Astrocyte of the spinal cord (primary cell): Measurements from ENCODE around the gene KCTD19.

Experiments
- DNase-seq: peaks from one replicate; pipeline ENCODE4 v3.0.0; 2011; ENCODE audit warnings: low read depth, low spot score
- H3K4me3 ChIP-seq: 2 replicates; pipeline ENCODE4 v1.5.1; 2011; ENCODE audit warnings: low read depth, mild to moderate bottlenecking, low read length, moderate library complexity
- in situ Hi-C: cut with HindIII; loops from 2 replicates; pipeline ENCODE4 v1.10.0; 2017; ENCODE audit warnings: low sequenced_read_pairs
- TF ChIP-seq, protein P1 (sequence below): IDR thresholded peaks from 2 replicates; pipeline ENCODE4 v1.5.1; 2012; ENCODE audit warnings: low read depth, mild to moderate bottlenecking, low read length, inconsistent platforms

KCTD19 gene

DNA sequence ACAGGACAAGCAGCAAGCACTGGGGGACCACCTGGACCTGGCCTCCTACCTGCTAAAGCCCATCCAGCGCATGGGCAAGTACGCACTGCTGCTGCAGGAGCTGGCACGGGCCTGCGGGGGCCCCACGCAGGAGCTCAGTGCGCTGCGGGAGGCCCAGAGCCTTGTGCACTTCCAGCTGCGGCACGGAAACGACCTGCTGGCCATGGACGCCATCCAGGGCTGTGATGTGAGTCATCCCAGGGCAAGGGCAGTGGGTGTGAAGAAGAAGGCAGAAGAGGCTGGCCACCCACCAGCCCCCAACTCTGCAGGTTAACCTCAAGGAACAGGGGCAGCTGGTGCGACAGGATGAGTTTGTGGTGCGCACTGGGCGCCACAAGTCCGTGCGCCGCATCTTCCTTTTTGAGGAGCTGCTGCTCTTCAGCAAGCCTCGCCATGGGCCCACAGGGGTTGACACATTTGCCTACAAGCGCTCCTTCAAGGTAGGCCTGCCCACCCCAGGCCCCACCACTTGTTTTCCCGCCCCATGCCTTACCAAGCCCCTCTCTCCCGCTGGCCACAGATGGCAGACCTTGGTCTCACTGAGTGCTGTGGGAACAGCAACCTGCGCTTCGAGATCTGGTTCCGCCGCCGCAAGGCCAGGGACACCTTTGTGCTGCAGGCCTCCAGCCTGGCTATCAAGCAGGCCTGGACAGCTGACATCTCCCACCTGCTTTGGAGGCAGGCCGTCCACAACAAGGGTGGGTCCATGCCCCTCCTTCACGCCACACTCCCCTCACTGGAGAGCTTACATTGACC, 39.9 kb downstream of the KCTD19 start:
- H3K4me3 ChIP-seq, result no peak overlapping the region
- in situ Hi-C loops, result no loop called here
- TF ChIP-seq, protein P1, sequence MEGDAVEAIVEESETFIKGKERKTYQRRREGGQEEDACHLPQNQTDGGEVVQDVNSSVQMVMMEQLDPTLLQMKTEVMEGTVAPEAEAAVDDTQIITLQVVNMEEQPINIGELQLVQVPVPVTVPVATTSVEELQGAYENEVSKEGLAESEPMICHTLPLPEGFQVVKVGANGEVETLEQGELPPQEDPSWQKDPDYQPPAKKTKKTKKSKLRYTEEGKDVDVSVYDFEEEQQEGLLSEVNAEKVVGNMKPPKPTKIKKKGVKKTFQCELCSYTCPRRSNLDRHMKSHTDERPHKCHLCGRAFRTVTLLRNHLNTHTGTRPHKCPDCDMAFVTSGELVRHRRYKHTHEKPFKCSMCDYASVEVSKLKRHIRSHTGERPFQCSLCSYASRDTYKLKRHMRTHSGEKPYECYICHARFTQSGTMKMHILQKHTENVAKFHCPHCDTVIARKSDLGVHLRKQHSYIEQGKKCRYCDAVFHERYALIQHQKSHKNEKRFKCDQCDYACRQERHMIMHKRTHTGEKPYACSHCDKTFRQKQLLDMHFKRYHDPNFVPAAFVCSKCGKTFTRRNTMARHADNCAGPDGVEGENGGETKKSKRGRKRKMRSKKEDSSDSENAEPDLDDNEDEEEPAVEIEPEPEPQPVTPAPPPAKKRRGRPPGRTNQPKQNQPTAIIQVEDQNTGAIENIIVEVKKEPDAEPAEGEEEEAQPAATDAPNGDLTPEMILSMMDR, result no peak
- no peak for DNase-seq

DNA sequence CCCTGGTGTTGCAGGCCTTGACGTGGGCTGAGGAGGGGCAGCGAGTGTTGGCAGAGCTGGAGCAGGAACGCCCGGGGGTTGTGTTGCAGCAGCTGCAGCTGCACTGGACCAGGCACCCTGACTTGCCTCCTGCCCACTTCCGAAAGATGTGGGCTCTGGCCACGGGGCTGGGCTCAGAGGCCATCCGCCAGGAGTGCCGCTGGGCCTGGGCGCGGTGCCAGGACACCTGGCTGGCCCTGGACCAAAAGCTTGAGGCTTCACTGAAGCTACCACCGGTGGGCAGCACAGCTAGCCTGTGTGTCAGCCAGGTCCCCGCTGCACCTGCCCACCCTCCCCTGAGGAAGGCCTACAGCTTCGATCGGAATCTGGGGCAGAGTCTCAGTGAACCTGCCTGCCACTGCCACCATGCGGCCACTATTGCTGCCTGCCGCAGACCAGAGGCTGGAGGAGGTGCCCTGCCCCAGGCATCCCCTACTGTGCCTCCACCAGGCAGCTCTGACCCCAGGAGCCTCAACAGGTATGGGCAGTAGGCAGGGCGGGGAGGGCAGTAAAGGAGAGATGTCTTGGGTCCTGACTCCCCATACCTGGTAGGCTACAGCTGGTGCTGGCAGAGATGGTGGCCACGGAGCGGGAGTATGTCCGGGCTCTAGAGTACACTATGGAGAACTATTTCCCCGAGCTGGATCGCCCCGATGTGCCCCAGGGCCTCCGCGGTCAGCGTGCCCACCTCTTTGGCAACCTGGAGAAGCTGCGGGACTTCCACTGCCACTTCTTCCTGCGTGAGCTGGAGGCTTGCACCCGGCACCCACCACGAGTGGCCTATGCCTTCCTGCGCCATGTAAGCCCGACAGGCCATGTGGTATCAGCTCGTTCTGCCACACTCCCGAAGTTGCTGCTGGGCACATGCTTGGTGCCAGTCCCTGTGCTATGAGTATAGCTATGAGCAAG, 41.6 kb downstream of the KCTD19 start:
- peak; percentile 32 for DNase-seq
- in situ Hi-C loops, result no loop called here
- no peak overlapping the region for H3K4me3 ChIP-seq
- TF ChIP-seq, protein P1, result peak; percentile 68

DNA sequence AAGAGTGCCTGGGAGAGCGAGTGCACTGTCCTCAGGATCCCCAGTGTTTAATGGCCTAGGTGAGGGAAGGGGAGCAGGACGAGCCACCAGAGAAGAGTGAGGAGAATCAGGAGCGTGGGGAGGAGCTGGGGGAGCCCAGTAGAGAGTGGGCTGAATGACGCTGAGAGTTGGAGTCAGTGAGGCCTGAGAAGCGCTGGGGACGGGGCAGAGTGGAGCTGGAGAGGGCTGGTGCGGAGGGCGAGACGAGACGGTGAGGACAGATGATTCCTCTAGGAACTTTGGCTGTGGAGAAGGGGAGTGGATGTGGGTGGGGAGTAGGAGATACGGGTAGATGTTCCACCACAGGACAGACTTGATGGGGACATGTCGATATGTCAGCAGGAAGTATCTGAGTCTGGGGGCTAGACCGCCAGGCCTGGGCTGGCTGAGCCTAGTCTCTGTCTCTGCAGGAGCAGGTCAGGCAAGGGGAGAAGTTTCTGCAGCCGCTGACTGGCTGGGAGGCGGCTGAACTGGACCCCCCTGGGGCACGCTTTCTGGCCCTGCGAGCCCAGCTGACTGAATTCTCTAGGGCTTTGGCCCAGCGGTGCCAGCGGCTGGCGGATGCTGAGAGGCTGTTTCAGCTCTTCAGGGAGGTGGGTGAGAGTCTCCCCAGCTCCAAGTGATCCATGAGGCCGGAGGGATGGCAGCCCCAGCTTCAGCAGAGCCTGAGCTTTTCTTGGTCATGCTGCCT, 42.5 kb downstream of the KCTD19 start:
- no peak for DNase-seq
- TF ChIP-seq, protein P1, result no peak
- H3K4me3 ChIP-seq, result no peak overlapping the region
- in situ Hi-C loops, result no loop called here

DNA sequence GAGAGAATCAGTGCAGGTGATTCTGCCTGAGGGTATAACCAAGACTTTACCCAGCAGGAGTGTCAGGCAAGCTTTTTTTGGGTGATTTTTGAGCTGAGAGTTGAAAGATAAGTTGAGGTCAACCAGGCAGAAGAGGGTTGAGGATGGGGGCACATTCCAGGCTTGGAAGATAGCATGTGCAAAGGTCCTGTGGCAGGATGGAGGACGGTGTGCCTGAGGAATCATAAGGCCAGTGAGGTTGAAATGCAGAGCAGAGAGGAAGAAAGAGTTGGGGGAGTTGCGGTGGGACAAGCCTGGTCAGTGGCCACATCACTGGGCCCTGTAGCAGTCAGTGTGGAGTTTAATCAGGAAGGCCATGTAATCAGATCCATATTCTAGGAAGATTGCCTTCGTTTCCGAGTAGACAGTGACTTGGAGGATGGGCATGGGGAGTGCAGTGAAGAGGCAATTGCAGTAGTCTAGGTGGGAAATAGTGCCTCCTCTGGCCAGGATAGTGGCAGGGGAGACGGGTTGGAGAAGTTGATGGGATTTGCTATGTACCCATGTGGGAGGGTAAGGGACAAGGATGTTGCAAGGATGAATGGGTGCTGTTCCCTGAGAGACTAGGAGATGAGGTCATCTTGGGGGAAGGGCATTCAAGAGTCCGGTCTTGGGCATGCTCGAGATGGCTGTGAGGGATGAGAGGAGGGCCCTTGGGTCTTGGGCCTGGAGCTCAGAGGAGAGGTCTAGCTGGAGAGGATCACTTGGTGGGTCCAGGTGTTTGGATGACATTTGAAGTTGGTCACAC, 43.3 kb downstream of the KCTD19 start:
- H3K4me3 ChIP-seq, result no peak overlapping the region
- no peak for DNase-seq
- in situ Hi-C loops, result no loop called here
- TF ChIP-seq, protein P1, result no peak

DNA sequence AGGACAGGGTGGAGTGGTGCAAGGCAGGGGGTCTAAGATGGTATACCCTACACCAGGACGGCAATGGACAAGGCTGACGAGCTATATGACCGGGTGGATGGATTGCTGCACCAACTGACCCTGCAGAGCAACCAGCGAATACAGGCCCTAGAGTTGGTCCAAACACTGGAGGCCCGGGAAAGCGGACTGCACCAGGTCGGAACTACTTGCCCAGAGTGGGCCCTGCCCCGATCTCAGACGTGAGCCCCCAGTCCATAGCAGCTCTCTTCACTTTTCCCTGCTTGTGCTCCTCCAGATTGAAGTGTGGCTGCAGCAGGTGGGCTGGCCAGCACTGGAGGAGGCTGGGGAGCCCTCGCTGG, 44.1 kb downstream of the KCTD19 start:
- TF ChIP-seq, protein P1, result no peak
- DNase-seq, result no peak
- no peak overlapping the region for H3K4me3 ChIP-seq
- in situ Hi-C loops, result no loop called here
